ENCODE measurements around the gene FBLN5. TPM values are rescaled to one million over a fixed set of nuclear protein-coding genes. Genes with fewer than 3 reads are reported as not detected.

Gene FBLN5
- total and polyA plus RNA-seq, 4 experiments from 2014 or later: 7.9 to 23.7 (median 15.8) TPM

- Histone ChIP-seq H3K4me1 (ENCODE audit: insufficient read depth, low read length) (peaks cover 8% of the 10 kb centered on the region), H3K9me3 (ENCODE audit: control insufficient read depth in 1 of 2, low read length in 2 of 2) (no peaks in the 10 kb centered on the region), H3K27ac (ENCODE audit: low read depth, low read length) (no peak overlapping the region), H3K36me3 (ENCODE audit: insufficient read depth, low read length) (no peaks in the 10 kb centered on the region), H3K27me3 (ENCODE audit: insufficient read depth, low read length) (no peaks in the 10 kb centered on the region), H3K4me3 (ENCODE audit: low read length in 2 of 2) (no peak overlapping the region)
- POLR2A ChIA-PET (ENCODE audit: partially characterized antibody): interaction anchor here (1.0 to 3.9 kb wide), 6 partner anchors 37 to 74 kb away, joined by 3 to 45 read pairs (median 14); partner anchors contain the start of gene TC2N
- intact Hi-C loops (cut with micrococcal nuclease): loop anchor here (2.0 to 5.0 kb wide), 4 partner anchors 43 to 425 kb away; partner anchors contain the start of gene TC2N
- DNase-seq: no peak
- CTCF ChIA-PET (ENCODE audit: partially characterized antibody): interaction anchor here (0.6 to 4.5 kb wide), 19 partner anchors 8 to 262 kb away, joined by 3 to 54 read pairs (median 12); partner anchors contain the start of gene TC2N
- peak overlapping the region in 2 of 7 donors; percentile 30 to 91 for H3K27ac Mint-ChIP-seq
- H3K36me3 Mint-ChIP-seq: no peaks in the 10 kb centered on the region
- H3K4me3 Mint-ChIP-seq: peak overlapping the region in 1 of 8 donors; percentile 32
- no peaks in the 10 kb centered on the region for H3K9me3 Mint-ChIP-seq
- peaks cover 1 to 5% of the 10 kb centered on the region in 2 donors for H3K27me3 Mint-ChIP-seq
- H3K4me1 Mint-ChIP-seq: peaks cover 11 to 13% (median 11%) of the 10 kb centered on the region in 4 donors
Measured at GRCh38 chr14:91910196-91910595, 37.3 kb downstream of the FBLN5 start.

GRCh38 chr14:91906374-91906773 is 41.1 kb downstream of the FBLN5 start:
- no peaks in the 10 kb centered on the region for H3K36me3 ChIP-seq (ENCODE audit: insufficient read depth, low read length)
- ChIA-PET CTCF (ENCODE audit: partially characterized antibody) (no interaction called here), POLR2A (ENCODE audit: partially characterized antibody) (no interaction called here)
- H3K36me3 Mint-ChIP-seq: no peaks in the 10 kb centered on the region
- H3K27me3 ChIP-seq (ENCODE audit: insufficient read depth, low read length): no peaks in the 10 kb centered on the region
- peaks cover 6 to 9% (median 7%) of the 10 kb centered on the region in 4 donors for H3K4me1 Mint-ChIP-seq
- no peak overlapping the region for H3K4me3 Mint-ChIP-seq
- DNase-seq: no peak
- H3K4me1 ChIP-seq (ENCODE audit: insufficient read depth, low read length): peaks cover 3% of the 10 kb centered on the region
- no peak overlapping the region for H3K27ac Mint-ChIP-seq
- H3K27ac ChIP-seq (ENCODE audit: low read depth, low read length): no peak overlapping the region
- H3K9me3 Mint-ChIP-seq: no peaks in the 10 kb centered on the region
- H3K9me3 ChIP-seq (ENCODE audit: control insufficient read depth in 1 of 2, low read length in 2 of 2): no peaks in the 10 kb centered on the region
- H3K27me3 Mint-ChIP-seq: peaks cover 0 to 5% of the 10 kb centered on the region in 2 donors
- intact Hi-C loops (cut with micrococcal nuclease): no loop called here
- H3K4me3 ChIP-seq (ENCODE audit: low read length in 2 of 2): no peak overlapping the region

- Mint-ChIP-seq H3K4me3 (no peak overlapping the region), H3K9me3 (no peaks in the 10 kb centered on the region), H3K36me3 (no peaks in the 10 kb centered on the region), H3K27ac (no peak overlapping the region), H3K4me1 (peaks cover 0 to 4% (median 2%) of the 10 kb centered on the region in 4 donors), H3K27me3 (peaks cover 0 to 5% of the 10 kb centered on the region in 2 donors)
- ChIA-PET CTCF (ENCODE audit: partially characterized antibody) (interaction anchor here (1.3 kb wide), 1 partner anchor 31 kb away, joined by 3 read pairs; no protein-coding TSS in a partner anchor), POLR2A (ENCODE audit: partially characterized antibody) (interaction anchor here (1.1 kb wide), 1 partner anchor 9 kb away, joined by 4 read pairs; no protein-coding TSS in a partner anchor)
- no peaks in the 10 kb centered on the region for H3K36me3 ChIP-seq (ENCODE audit: insufficient read depth, low read length)
- no peak overlapping the region for H3K27ac ChIP-seq (ENCODE audit: low read depth, low read length)
- H3K27me3 ChIP-seq (ENCODE audit: insufficient read depth, low read length): no peaks in the 10 kb centered on the region
- no peaks in the 10 kb centered on the region for H3K9me3 ChIP-seq (ENCODE audit: control insufficient read depth in 1 of 2, low read length in 2 of 2)
- no peak overlapping the region for H3K4me3 ChIP-seq (ENCODE audit: low read length in 2 of 2)
- DNase-seq: no peak
- H3K4me1 ChIP-seq (ENCODE audit: insufficient read depth, low read length): no peaks in the 10 kb centered on the region
- intact Hi-C loops (cut with micrococcal nuclease): no loop called here
Measured at GRCh38 chr14:91904956-91905645, 42.4 kb downstream of the FBLN5 start.

GRCh38 chr14:91904483-91904882 is 43.0 kb downstream of the FBLN5 start:
- peaks cover under 1 to 4% (median 2%) of the 10 kb centered on the region in 4 donors for H3K4me1 Mint-ChIP-seq
- no peak overlapping the region for H3K27ac ChIP-seq (ENCODE audit: low read depth, low read length)
- H3K27me3 ChIP-seq (ENCODE audit: insufficient read depth, low read length): no peaks in the 10 kb centered on the region
- no peaks in the 10 kb centered on the region for H3K36me3 ChIP-seq (ENCODE audit: insufficient read depth, low read length)
- H3K27ac Mint-ChIP-seq: no peak overlapping the region
- no peaks in the 10 kb centered on the region for H3K36me3 Mint-ChIP-seq
- DNase-seq: no peak
- no peak overlapping the region for H3K4me3 ChIP-seq (ENCODE audit: low read length in 2 of 2)
- CTCF ChIA-PET (ENCODE audit: partially characterized antibody): interaction anchor here (1.3 kb wide), 1 partner anchor 30 kb away, joined by 3 read pairs; no protein-coding TSS in a partner anchor
- intact Hi-C loops (cut with micrococcal nuclease): no loop called here
- H3K4me3 Mint-ChIP-seq: no peak overlapping the region
- no peaks in the 10 kb centered on the region for H3K9me3 ChIP-seq (ENCODE audit: control insufficient read depth in 1 of 2, low read length in 2 of 2)
- H3K4me1 ChIP-seq (ENCODE audit: insufficient read depth, low read length): no peaks in the 10 kb centered on the region
- H3K27me3 Mint-ChIP-seq: peaks cover 0 to 5% of the 10 kb centered on the region in 2 donors
- H3K9me3 Mint-ChIP-seq: no peaks in the 10 kb centered on the region
- POLR2A ChIA-PET (ENCODE audit: partially characterized antibody): no interaction called here

DNA sequence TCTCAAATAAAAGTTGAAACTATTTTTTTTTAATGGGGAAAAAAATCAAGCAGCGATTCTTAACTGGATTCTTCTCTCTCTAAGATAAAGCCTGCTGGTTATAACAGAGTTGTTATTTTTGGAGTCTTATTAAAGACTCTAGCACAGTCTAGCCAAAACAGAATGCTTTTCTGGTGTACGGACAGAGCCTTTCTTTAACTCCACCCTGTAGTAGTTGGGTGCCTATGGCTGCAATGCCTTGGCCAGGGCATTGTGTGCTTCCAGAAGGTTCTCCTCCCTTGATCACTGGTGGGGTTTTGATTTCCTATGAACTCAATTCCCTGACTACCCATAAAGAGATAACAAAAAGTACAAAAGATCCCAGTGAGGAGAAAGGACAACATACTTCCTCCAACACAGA is 44.4 kb downstream of the FBLN5 start:
- Histone ChIP-seq H3K9me3 (ENCODE audit: control insufficient read depth in 1 of 2, low read length in 2 of 2) (no peaks in the 10 kb centered on the region), H3K27ac (ENCODE audit: low read depth, low read length) (no peak overlapping the region), H3K27me3 (ENCODE audit: insufficient read depth, low read length) (no peaks in the 10 kb centered on the region), H3K36me3 (ENCODE audit: insufficient read depth, low read length) (no peaks in the 10 kb centered on the region), H3K4me3 (ENCODE audit: low read length in 2 of 2) (no peak overlapping the region), H3K4me1 (ENCODE audit: insufficient read depth, low read length) (no peaks in the 10 kb centered on the region)
- H3K27me3 Mint-ChIP-seq: peaks cover 0 to 4% of the 10 kb centered on the region in 2 donors
- CTCF ChIA-PET (ENCODE audit: partially characterized antibody): no interaction called here
- H3K27ac Mint-ChIP-seq: no peak overlapping the region
- no peaks in the 10 kb centered on the region for H3K36me3 Mint-ChIP-seq
- H3K4me1 Mint-ChIP-seq: peaks cover under 1 to 7% (median 1%) of the 10 kb centered on the region in 4 donors
- no peak for DNase-seq
- intact Hi-C loops (cut with micrococcal nuclease): no loop called here
- POLR2A ChIA-PET (ENCODE audit: partially characterized antibody): interaction anchor here (1.0 kb wide), 1 partner anchor 8 kb away, joined by 3 read pairs; no protein-coding TSS in a partner anchor
- H3K9me3 Mint-ChIP-seq: no peaks in the 10 kb centered on the region
- H3K4me3 Mint-ChIP-seq: no peak overlapping the region

DNA sequence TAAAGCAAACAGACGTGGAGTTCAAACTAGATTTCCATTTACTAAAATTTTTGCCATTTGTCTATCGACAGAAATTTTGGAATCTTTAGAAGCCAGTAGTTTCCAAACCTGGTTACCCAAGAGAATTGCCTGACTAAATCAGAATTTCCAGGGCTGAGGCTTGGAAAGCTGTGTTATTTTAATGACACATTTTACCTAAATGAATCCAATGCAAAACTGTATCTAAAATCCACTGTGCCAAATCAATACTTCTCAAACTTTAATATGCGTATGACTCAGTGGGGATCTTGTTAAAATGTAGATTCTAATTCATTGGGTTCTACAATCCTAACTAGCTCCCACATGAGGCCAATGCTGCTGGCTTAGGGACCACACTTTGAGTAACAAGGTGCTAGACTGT is 45.2 kb downstream of the FBLN5 start:
- ChIA-PET CTCF (ENCODE audit: partially characterized antibody) (interaction anchor here (1.0 to 1.9 kb wide), 2 partner anchors 9 to 253 kb away, joined by 3 to 10 read pairs; no protein-coding TSS in a partner anchor), POLR2A (ENCODE audit: partially characterized antibody) (interaction anchor here (1.0 kb wide), 1 partner anchor 9 kb away, joined by 3 read pairs; no protein-coding TSS in a partner anchor)
- peaks cover 0 to 7% (median 0%) of the 10 kb centered on the region in 4 donors for H3K4me1 Mint-ChIP-seq

More for the DNA sequence above, 45.2 kb downstream of the FBLN5 start:
- Mint-ChIP-seq H3K27me3 (peaks cover 0 to 3% of the 10 kb centered on the region in 2 donors), H3K4me3 (no peak overlapping the region), H3K9me3 (peaks cover 0 to 2% (median 0%) of the 10 kb centered on the region in 8 donors), H3K27ac (no peak overlapping the region), H3K36me3 (no peaks in the 10 kb centered on the region)
- intact Hi-C loops (cut with micrococcal nuclease): no loop called here
- Histone ChIP-seq H3K27me3 (ENCODE audit: insufficient read depth, low read length) (no peaks in the 10 kb centered on the region), H3K4me1 (ENCODE audit: insufficient read depth, low read length) (no peaks in the 10 kb centered on the region), H3K36me3 (ENCODE audit: insufficient read depth, low read length) (no peaks in the 10 kb centered on the region), H3K27ac (ENCODE audit: low read depth, low read length) (no peak overlapping the region), H3K4me3 (ENCODE audit: low read length in 2 of 2) (no peak overlapping the region), H3K9me3 (ENCODE audit: control insufficient read depth in 1 of 2, low read length in 2 of 2) (no peaks in the 10 kb centered on the region)
- no peak for DNase-seq
